ENCODE results near the gene PHEX.

PHEX gene

DNA sequence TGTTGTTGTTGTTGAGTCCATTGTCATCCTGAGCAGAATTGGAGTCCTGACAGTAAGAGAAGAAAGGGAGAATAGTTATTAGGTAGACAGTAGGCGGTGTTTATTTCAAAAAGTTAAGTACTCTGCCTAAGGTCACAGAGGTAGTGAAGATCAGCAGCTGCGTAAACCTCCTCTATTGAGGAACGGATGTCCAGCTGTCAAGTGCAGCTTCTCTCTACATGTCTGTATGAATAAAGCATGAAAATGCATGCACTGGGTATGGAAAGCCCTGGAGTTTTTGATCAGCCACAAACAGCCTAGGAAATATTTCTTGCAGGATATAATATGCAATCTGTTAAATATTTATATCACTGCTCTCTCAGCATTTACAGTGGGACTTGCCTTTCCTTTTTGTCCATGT, 131.2 kb downstream of the PHEX start:
- DNase-seq, result no peak

DNA sequence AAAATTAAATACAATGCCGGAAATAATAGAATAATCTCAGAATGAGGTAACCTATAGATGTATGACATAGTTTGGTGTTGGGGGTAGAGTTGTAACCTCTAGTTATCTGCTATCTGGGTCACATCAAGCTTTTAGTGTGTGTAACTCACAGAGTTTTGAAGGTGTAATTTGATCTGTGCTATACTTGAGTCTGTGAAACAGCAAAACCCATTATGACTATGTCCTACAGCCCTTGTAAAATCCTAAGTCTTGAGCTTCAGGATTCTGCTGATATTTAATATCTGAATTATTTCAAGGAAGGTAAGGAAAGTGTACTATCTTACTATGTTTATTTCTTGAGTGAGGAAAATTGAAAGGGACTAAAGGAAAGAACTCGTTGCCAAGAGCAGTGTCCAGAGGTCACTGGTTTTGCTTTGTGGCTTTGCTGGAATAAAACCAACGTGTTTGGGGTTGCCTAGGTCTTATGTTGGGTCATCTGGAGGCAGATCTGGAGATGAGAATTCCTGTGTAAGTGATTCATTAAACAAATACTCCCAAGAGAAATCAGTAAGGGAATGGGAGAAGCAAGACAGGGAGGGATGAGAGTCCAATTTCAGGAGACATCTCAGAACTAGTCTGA, 132.8 kb downstream of the PHEX start:
- peak; percentile 69 for DNase-seq

DNA sequence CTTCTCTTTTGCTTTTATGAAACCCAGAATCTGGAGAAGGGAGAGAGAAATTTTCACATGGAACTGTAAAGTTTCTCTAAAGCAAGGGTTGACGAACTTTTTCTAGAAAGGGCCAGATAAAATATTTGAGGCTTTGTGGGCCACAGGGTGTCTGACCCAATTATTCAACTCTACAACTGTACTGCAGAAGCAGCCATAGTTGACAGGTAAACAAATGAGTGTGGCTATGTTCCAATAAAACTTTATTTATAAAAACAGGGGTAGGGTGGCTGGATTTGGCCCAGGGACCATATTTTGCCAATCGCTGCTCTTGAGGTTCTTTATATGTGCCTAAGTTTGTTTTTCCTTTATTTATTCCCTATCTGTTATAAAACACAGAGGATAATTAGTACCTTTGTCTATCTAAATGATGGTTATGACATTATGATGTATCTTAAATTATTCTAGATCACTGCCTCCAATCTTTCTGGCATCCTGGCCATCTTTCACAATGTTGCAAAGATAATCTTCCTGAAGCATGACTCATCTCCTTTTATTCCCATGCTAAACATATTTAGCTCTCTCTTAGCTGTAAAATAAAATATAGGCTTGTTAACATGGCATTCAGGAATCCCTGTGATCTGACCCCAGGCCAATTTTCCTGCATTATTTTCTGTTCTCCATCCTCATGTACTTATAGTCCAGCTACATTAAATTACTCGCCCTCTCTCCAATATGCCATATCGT, 133.8 kb downstream of the PHEX start:
- peak; percentile 33 for DNase-seq

DNA sequence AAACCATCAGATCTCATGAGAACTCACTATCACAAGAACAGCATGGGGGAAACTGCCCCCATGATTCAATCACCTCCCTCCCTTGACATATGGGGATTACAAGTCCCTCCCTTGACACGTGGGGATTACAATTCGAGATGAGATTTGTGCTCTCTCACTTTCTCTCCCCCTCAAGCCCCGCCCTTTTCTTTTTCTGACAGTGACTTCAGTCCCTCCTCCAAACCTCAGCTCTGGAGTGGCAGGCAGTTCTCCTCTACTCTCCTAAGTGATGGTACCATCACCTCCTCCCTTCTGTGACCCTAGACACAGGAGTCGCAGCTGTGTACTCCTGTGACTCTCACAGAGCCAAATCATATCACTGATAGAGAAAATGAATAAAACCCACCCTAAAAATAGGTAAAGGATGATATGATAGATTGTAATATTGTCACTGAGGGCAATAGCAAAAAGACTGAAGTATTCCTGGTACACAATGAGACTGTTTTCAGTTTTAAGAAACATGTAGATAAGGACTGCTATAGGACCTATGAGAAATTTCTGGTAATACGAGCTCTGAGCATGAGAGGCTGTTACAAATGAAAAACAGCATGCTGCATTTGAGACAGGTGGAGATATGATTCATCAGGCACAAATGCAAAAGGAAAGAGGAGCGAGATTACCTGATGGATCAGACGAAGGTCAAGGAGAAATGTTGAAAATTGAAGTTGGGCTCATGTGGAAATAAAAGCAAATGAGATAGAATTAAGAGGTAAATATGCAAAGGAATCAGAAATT, 139.3 kb downstream of the PHEX start:
- DNase-seq, result no peak

DNA sequence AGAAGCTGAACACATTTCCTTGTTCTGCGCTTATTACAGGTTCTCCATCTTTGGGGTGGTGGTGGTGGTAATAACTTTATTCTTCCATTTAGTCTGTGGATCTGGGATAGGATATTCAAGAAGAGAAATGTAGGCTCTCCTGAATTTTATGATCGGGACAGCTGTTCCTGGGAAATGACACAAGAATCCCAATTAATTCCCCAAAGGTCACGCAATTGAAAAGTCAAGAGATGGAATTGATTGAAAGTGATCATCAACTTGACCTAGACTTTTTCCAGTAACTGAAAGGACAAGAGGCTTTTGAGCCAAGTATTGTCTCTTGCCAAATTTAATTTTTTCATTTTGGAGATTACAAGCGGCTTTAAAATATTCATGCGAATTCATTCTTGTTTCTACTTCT, 141.8 kb downstream of the PHEX start:
- DNase-seq, result no peak

DNA sequence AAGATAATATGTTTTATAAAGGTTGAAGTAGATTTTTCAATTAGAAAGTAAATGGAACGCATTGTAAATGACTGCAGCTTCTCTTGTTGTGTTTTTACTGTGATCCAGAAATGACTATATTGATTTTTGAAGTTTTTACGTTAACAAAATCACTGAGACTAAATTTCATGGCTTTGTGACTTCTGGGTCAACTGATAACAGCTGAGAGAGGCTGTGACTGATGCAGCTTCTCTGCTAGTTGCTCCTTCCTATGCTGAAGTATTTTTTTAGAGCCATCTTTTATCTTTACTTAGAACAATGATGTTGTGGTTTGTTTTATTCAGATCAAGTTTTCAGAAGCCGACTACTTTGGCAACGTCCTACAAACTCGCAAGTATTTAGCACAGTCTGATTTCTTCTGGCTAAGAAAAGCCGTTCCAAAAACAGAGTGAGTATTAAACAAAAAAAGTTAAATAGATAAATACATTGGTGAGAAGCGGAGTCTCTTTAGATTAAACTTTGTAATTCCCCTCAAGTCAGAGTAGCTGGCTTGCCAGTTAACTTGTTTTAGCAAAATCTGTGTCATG, 145.9 kb downstream of the PHEX start:
- no peak for DNase-seq

DNA sequence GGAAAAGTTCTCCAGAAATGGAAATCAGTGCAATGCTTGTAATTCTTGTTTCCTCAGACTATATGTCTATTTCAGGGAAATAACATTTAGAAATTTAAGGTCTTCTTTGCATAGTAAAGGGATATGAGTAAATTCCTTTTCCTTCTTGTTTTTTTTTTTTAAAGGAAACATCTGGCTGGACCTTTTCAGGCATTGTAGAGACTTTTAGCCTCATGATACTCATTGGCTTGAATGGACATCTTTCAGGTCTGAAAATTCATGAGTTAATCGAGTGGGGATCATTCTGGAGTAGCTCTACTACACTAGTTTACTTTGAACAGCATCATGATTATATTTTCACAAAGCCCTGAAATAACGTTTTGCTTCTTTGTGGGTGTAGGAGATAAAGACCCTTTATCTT, 152.0 kb downstream of the PHEX start:
- DNase-seq, result no peak

DNA sequence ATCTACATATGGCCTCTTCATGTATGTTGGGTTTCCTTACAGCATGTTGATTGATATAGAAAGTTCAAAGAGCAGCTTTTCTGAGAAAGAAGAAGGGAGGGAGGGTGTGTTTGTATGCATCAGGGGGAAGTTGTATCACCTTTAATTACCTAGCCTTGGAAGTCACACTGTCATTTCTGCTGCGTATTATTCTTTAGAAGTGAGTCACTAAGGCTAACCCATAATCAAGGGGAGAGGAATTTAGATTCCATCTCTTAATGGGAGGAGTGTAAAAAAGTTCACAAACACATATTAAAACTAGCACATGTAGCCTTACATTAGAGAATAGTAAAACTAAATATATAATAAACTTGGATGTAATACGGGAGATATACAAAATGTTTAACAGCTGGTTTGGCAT, 154.0 kb downstream of the PHEX start:
- no peak for DNase-seq

DNA sequence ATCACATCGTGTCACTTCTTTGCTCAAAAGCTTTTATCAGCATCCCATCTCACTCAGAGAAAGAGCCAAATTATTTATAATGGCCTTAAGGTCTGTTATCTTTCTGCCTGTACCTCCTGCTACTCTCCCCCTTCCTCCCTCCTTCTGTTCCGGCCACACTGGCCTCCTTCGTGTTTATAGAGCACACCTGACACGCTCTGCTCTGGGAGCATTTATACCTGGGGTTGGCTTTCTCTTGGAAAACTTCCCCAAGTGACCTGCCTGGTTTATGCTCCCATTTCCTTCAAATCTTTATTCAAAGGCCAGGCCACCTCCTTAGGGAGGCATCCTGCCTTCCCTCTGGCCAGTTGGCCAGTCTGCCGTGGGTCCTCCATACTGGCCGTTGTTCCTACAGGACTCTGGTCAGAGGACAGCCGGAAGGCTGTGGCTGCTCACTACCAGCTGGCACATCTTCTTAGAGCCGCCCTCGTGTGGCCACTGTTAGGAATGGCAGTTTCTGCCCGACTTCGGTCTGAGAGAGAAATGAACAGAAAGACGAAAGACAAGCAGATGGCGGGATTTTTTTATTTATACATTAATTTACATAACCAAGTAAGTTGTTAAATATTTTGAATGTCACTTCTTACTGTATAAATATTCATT, 160.4 kb downstream of the PHEX start:
- peak; percentile 57 for DNase-seq

DNA sequence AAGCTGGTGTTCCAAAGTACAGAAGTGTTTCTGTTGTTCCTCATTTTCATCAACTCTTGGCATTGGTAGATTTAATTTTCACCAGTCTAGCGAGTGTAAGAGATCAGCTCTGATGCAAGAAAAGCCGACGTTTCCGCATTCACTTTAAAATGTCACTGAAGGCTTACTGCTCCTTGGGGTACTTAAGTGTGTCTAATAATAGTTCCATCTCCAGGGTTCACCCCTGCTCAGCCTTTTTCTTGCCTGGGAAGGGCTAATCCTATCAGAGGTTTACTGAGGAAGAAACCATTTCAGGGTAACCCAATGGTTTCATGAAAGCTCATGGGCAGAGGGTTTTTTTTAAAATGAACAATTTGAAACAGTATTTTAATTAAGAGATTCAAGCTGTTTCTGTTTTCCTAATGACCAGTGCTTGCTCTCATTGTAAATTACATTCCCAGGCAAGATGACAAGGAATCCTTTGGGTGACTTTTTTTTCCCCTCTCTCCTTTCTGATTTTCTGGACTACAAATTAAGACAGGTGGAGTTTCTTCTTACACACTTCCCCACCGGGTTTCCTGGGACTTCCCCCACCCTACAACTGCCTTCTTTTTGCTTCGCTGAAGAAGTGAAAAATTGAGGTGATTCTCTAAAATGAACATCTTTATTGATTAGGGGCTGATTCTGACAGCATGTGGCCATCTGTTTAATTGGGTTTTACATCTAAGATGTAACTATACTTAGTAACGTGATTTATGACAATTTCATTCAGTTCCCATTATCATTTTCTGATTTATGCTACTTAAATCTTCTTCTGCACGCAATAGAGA, 161.9 kb downstream of the PHEX start:
- no peak for DNase-seq

DNA sequence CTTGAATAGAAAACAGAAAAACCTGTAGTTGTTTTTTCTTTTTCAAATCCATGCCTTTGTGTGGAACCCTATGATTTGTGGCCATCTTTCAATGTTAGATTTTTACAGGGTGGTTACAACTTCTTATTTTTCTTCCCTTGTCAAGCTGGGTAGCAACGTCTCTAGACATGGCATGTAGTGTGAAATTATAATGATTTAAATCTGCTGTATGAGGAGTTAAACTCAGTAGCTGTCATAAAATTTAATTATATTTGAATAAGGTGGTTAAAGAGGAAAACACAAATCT, 162.5 kb downstream of the PHEX start:
- DNase-seq, result no peak

DNA sequence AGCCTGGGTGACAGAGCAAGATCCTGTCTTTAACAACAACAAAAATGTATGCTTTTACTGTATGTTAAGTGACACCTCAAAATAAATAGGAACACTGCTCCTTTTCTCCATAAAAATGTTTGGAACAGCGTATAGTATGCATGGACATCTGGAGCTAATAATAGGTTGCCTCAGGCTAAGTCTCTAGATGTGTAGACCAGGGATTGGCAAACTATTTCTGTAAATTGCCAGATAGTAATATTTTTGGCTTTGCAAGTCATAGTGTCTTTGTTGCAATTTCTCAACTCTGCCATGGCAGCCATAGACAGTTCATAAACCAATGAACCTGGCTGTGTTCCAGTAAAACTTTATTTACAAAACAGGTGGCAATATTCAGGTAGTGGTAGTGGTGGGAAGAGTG, 164.0 kb downstream of the PHEX start:
- peak; percentile 46 for DNase-seq

DNA sequence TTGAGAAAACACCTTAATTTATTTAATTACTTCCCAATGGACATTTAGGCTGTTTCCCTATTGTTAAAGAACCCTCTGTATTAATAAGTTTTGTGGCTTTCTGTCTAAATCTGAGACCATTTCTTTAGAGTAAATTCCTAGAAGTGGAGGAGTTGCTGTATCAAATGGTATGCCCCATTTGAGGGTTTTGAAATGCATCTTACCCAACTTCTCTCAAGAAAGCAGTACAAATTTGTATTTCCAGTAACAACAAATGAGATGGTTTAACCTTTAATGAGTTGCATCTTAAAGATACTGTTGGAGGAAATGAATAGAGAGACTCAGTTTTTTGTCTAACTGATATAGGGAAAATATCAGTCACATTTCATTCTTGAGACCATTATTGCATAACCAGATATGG, 170.1 kb downstream of the PHEX start:
- DNase-seq, result no peak

DNA sequence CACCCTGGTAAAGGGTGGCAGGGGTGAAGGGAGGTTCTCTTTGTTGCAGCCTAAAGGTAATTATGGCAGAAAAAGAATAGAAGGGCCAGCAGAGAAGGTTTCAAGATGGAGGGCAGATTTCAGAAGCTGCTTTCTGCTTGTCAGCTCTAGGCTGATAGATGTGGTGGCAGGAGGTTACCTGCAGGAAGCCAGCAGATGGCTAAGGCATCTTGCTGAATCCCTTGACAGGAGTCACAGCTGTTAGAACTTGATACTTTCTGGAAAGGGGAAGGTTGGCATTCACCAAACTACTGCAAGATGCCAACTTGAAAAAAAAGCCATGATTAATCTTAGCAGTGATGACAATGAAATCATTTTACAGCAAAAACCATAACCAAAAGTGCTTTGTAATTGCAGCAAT, 171.1 kb downstream of the PHEX start:
- DNase-seq, result no peak

DNA sequence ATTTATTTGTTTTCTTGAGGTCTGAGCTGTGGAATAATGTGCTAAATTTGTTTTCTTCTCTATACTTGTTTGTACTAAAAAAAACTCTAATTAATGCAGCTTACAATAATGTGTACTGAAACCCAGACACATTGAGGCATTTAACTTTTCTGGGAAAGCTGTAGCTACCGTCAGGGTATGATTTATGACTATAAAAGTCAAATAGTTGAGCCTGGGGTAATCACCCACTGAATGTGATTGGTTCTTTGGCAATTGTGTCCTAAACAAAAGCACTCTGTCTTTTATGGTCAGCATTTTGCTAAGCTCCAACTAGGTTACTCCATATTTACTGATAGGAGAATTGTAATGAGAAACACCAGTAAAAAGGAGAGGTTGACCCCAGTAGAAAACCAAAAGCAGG, 174.7 kb downstream of the PHEX start:
- no peak for DNase-seq

DNA sequence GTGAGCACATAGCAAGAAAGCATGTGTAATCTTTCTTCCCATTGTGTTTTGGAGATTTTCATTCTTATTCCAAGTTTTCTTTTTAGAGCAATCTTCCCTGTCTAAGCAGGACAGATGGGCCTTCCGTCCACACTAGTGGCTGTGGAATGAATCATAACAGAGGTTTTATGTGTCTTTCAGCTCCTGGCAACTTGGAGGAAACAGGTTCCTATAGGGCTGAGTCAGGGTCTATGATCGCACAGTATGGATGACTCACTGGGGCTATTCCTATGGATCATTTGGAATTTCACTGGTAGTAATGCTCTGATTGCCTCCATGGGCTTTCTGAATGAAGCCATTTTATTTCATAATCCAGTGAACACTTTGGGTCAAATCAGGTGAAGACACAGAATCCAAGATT, 188.8 kb downstream of the PHEX start:
- peak; percentile 85 for DNase-seq

DNA sequence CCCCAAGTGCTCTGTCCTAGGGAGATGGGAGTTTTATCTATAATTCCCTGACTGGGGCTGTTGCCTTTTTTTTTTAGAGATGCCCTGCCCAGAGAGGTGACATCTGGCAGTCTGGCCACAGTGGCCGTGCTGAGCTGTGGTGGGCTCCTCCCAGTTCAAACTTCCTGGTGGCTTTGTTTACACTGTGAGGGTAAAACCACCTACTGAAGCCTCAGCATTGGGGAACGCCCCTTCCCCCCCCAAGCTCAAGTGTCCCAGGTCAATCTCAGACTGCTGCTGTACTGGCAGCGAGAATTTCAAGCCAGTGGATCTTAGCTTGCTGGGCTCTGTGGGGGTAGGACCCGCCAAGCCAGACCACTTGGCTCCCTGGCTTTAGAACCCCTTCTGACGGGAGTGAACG, 202.3 kb downstream of the PHEX start:
- no peak for DNase-seq

DNA sequence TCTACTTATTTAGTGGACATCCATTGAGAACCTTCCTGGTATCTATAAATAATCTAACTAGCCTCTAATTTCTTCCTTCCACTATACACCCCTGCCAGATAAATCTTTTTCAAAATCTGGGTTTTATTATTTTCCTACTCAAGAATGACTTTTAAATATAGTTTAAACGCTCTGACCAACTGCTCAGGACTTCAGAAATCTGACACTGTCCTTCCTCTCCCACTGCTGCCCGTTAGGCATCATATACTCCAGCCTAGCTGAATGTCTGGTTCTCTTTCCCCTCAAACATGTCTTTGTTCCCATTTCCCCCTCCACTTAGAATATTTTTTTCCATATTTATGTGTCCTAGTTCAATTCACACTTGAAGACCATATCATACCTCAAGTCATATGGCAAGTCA, 205.4 kb downstream of the PHEX start:
- DNase-seq, result no peak

DNA sequence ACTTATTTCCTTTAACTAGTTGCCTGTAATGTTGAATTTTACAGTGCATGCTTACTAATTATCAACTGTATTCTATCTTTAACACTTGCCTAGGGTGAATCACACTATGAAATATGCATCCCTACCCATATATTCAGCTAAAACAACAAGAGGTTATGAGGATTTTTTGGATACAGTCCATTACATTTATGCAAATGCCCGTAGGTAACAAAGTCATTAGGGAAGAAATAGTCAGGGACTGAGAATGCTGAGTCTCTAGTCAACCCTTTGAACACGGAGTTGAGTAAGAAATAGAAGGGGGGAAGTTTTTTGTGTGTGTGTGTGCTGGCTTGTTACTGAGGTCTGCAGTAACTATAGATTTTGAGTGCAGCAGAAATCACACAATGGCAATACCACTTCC, 214.5 kb downstream of the PHEX start:
- peak; percentile 80 for DNase-seq

DNA sequence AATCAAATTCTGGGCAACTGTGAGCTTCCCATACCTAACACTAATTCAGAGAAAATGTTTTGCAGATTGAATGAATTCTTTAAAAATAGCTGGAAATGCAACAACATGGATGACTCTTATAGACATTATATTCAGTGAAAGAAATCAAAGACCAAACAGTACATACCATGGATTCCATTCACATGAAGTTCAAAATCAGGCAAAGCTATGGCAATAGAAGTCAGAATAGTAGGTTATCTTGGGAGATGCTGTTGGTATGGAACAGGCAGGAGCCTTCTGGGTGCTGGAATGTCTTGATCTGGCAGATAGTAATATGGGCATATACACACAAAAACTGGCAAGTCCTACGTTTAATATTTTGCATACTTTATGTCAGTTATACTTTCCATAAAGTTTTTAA, 215.0 kb downstream of the PHEX start:
- DNase-seq, result peak; percentile 73

DNA sequence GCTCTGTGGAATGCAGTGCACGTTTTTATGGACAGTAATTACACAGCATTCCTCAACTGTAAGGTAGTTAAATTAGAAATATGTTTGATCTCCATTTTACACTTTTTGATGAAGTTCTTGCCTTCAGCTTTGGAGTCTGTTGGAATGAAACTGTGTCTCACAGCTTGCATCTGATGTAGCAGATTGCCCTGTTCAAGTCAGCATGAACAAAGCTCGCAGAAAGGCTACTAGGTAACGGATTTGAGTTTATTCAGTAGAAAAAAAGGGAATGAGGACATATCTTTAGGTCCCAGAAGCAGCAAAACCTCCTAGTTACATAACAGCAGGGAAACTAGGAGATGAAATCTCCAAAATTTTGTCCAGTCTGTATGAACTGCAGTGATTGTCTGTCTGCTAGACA, 216.3 kb downstream of the PHEX start:
- DNase-seq, result no peak

DNA sequence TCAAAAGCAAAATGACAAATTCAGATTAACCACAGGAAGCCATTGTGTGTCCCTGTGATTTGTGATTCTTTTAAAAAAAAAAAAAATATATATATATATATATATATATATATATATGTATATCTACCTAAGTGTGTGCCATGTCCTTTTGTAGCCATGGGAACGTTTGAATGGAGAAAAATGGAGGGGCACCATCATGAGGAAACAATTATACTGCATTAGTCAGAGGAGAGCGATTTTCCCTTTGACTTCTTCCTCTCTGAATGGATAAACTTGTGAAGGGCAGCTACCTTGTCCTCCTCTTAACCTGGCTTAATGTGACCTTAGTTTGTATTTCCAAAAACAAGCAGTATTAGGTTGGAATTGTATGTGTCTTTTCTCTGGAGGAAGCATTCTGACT, 217.2 kb downstream of the PHEX start:
- DNase-seq, result peak; percentile 27

DNA sequence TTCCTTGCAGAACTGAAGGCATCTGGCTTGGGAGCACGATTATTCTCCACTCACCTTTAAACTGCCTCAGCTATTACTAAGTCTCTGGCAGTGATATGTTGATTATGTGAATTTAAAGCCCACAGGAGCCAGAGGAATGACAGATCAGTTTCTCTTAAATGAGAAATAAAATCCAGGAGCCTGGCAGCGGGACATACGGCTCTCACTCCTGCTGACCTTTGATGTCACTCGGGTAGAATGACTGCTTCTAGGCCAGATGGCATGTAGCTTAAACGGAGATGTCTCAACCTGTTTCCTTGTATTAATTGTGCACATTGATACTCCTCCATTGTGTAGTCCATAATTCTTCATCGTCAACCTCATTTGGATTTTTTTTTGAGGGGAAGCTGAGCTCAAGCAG, 236.6 kb downstream of the PHEX start:
- DNase-seq, result no peak
